Frontal cortex (tissue), 4 donors: ENCODE data around the gene MED19. TPM values are rescaled to one million over a fixed set of nuclear protein-coding genes. Genes with fewer than 3 reads are reported as not detected.
"Not testable (repeated sequence)": the region's sequence is repeated elsewhere in the genome, so short reads cannot be mapped to it uniquely, and the experiment has no call there.

Experiments used
- DNase-seq, 2 donors: peaks; one replicate each; pipeline ENCODE4 v3.0.0; 2012; ENCODE audit warnings: low spot score in 2 of 2
- FAIRE-seq: peaks from 2 replicates; lab custom pipeline; 2012; peaks lifted over from hg19 to GRCh38; lab: Jason Lieb, UNC
- total RNA-seq: library from RNA; depleted of rRNA; stranded (reverse); fragments of >200 nt; gene quantifications from one replicate; pipeline ENCODE4 v1.2.3, GENCODE V29; 2014
- donor health status: control.
- donor health status: control.
- donor health status: control.

Gene MED19
- 33.4 TPM for total RNA-seq

- FAIRE-seq = no peak
- no peak for DNase-seq
Observed at GRCh38 chr11:57711414-57712255, at the start of gene MED19. MED19 (minus strand) TSS chr11:57712215; CDS start chr11:57712179, 36 bp downstream.

GRCh38 chr11:57758174-57758573 is 46.2 kb upstream of the MED19 start:
- no peak for DNase-seq
- no peak for FAIRE-seq

- DNase-seq (no peak), FAIRE-seq (no peak)
Observed at GRCh38 chr11:57752954-57753353, 40.9 kb upstream of the MED19 start.

GRCh38 chr11:57751676-57752253 is 39.8 kb upstream of the MED19 start, which contains the start of gene BTBD18:
BTBD18 (minus strand) TSS chr11:57751819; CDS start chr11:57751188, 631 bp downstream.
- FAIRE-seq = no peak

GRCh38 chr11:57751176-57751575 is 39.2 kb upstream of the MED19 start:
- FAIRE-seq (no peak), DNase-seq (no peak)

More at GRCh38 chr11:57751676-57752253, 39.8 kb upstream of the MED19 start, which contains the start of gene BTBD18:
- peak; percentile 49 to 65 for DNase-seq

- no peak for DNase-seq
- FAIRE-seq = no peak
Observed at GRCh38 chr11:57746920-57747319, 34.9 kb upstream of the MED19 start.

- DNase-seq = no peak
- no peak for FAIRE-seq
Observed at GRCh38 chr11:57745206-57745605, 33.2 kb upstream of the MED19 start.

- FAIRE-seq (no peak), DNase-seq (no peak)
Observed at GRCh38 chr11:57744357-57744756, 32.3 kb upstream of the MED19 start.

GRCh38 chr11:57742087-57742452 is 30.1 kb upstream of the MED19 start:
- DNase-seq (no peak), FAIRE-seq (no peak)

- no peak for FAIRE-seq
Observed at GRCh38 chr11:57741132-57742086, 29.4 kb upstream of the MED19 start, which contains the start of gene SELENOH. SELENOH (plus strand) TSS chr11:57741491; CDS start chr11:57741596, 105 bp downstream.

GRCh38 chr11:57735619-57736298 is 23.7 kb upstream of the MED19 start:
- FAIRE-seq = no peak

More at GRCh38 chr11:57741132-57742086, 29.4 kb upstream of the MED19 start, which contains the start of gene SELENOH:
- DNase-seq = peak; percentile 76 to 91

GRCh38 chr11:57732661-57733060 is 20.6 kb upstream of the MED19 start:
- FAIRE-seq (no peak), DNase-seq (no peak)

More at GRCh38 chr11:57735619-57736298, 23.7 kb upstream of the MED19 start:
- DNase-seq = no peak

GRCh38 chr11:57729479-57729878 is 17.5 kb upstream of the MED19 start:
- DNase-seq (no peak), FAIRE-seq (no peak)

GRCh38 chr11:57728829-57729228 is 16.8 kb upstream of the MED19 start:
- DNase-seq = no peak

GRCh38 chr11:57727185-57727584 is 15.2 kb upstream of the MED19 start:
- DNase-seq = no peak
- FAIRE-seq = no peak

More at GRCh38 chr11:57728829-57729228, 16.8 kb upstream of the MED19 start:
- FAIRE-seq = no peak

- not testable (repeated sequence) for DNase-seq, FAIRE-seq
Observed at GRCh38 chr11:57716726-57717125, 4.7 kb upstream of the MED19 start.

GRCh38 chr11:57713835-57714234 is 1.8 kb upstream of the MED19 start:
- DNase-seq (no peak), FAIRE-seq (no peak)

- FAIRE-seq = peak; percentile 99
- DNase-seq = peak; percentile 88 to 94
Observed at GRCh38 chr11:57712256-57713150, 488 bp upstream of the MED19 start, which contains the start of gene TMX2. TMX2 (plus strand) TSS chr11:57712593; CDS start chr11:57712619, 26 bp downstream.
